Natural killer cell (primary cell): ENCODE data around the gene C1QC. TPM values are rescaled to one million over a fixed set of nuclear protein-coding genes. Genes with fewer than 3 reads are reported as not detected.

Experiments
- ATAC-seq, 3 donors: fragments of 150-1000 bp in 2 of 3; fragments of 200-7000 bp in 1 of 3; cut with Tn5 transposase; 1 replicate in 1 of 3; 2 replicates in 2 of 3; pipeline ENCODE4 v1.10.0; 2021; ENCODE audit warnings: mild to moderate bottlenecking in 2 of 3, moderate library complexity in 2 of 3
- DNase-seq, 2 donors: peaks; one replicate each; pipeline versions ENCODE4 v3.0.0 to v3.0.0-alpha.2; 2013 to 2021; ENCODE audit warnings: mixed read lengths in 1 of 2
- H3K27ac ChIP-seq: one replicate; pipeline ENCODE4 v1.5.1; 2013; ENCODE audit warnings: mild to moderate bottlenecking, low read length
- H3K27me3 ChIP-seq: one replicate; pipeline ENCODE4 v1.6.1; 2013; ENCODE audit warnings: low read length; ENCODE audit not compliant: control insufficient read depth, insufficient read depth
- H3K36me3 ChIP-seq: one replicate; pipeline ENCODE4 v1.6.1; 2013; ENCODE audit warnings: low read length; ENCODE audit not compliant: control insufficient read depth, insufficient read depth
- H3K4me1 ChIP-seq: one replicate; pipeline ENCODE4 v1.6.1; 2013; ENCODE audit warnings: low read length; ENCODE audit not compliant: control insufficient read depth, insufficient read depth
- H3K4me3 ChIP-seq: one replicate; pipeline ENCODE4 v1.5.1; 2013; ENCODE audit warnings: low read length
- H3K9me3 ChIP-seq: one replicate; pipeline ENCODE4 v1.6.1; 2013; ENCODE audit warnings: low read length; ENCODE audit not compliant: control insufficient read depth, insufficient read depth
- H3K27ac Mint-ChIP-seq, 2 donors: one replicate each; pipeline ENCODE4 v1.8.0; 2022; ENCODE audit warnings: mild to moderate bottlenecking in 2 of 2, mixed read lengths in 2 of 2, moderate library complexity in 1 of 2
- H3K27me3 Mint-ChIP-seq, 2 donors: one replicate each; pipeline ENCODE4 v1.8.0; 2022; ENCODE audit warnings: low read depth in 2 of 2, mixed read lengths in 2 of 2
- H3K36me3 Mint-ChIP-seq: one replicate; pipeline ENCODE4 v1.8.0; 2022; ENCODE audit warnings: mixed read lengths
- H3K4me1 Mint-ChIP-seq, 2 donors: one replicate each; pipeline ENCODE4 v1.8.0; 2022; ENCODE audit warnings: mixed read lengths in 2 of 2
- H3K4me3 Mint-ChIP-seq: one replicate; pipeline ENCODE4 v1.8.0; 2022; ENCODE audit warnings: mild to moderate bottlenecking, moderate library complexity, mixed read lengths
- H3K9me3 Mint-ChIP-seq, 2 donors: one replicate each; pipeline ENCODE4 v1.8.0; 2022; ENCODE audit warnings: mixed read lengths in 2 of 2
- CTCF ChIP-seq: fragments of 200-600 bp; IDR thresholded peaks from one replicate; pipeline ENCODE4 v1.8.0; 2022; ENCODE audit warnings: antibody characterized with exemption
- WGBS: methylation state at CpG from one replicate; pipeline ENCODE4 v1.1.7; 2013; ENCODE audit warnings: missing lambda C conversion rate; ENCODE audit not compliant: insufficient coverage; 5-methylcytosine and 5-hydroxymethylcytosine counted together
- intact Hi-C: fragments of 100-400 bp; cut with micrococcal nuclease; formaldehyde crosslinking; loops from one replicate; pipeline ENCODE4 v1.14.2; 2022
- total RNA-seq, 4 donors: library from RNA; stranded (reverse); fragments of 120-200 nt in 1 of 4; gene quantifications; one replicate each; pipeline versions ENCODE4 v1.2.3 to v1.2.4, GENCODE V29; 2013 to 2022

C1QC gene
- total RNA-seq, 3 donors from 2014 or later (not counting 1 experiment from before 2014, with no cell fraction given), result 0.33 TPM; not detected in 2

- Histone ChIP-seq H3K36me3 (no peaks in the 10 kb centered on the region), H3K4me1 (peaks cover 4% of the 10 kb centered on the region), H3K4me3 (no peak overlapping the region), H3K27ac (no peak overlapping the region), H3K9me3 (no peaks in the 10 kb centered on the region), H3K27me3 (no peaks in the 10 kb centered on the region)
- Mint-ChIP-seq H3K4me1 (no peaks in the 10 kb centered on the region), H3K36me3 (no peaks in the 10 kb centered on the region), H3K27me3 (peaks cover 0 to 3% of the 10 kb centered on the region in 2 donors), H3K9me3 (no peaks in the 10 kb centered on the region), H3K27ac (no peak overlapping the region), H3K4me3 (no peak overlapping the region)
- no peak for TF ChIP-seq CTCF
- ATAC-seq (no peak), DNase-seq (no peak)
- intact Hi-C loops, result no loop called here
- WGBS, result 69% methylated on average over 7 of the region's 7 CpGs
These were observed 2.5 kb downstream of the C1QC start for GRCh38 chr1:22645931-22646330.

- no peak overlapping the region for H3K4me3 Mint-ChIP-seq
- Histone ChIP-seq H3K9me3 (no peaks in the 10 kb centered on the region), H3K4me1 (peaks cover 4% of the 10 kb centered on the region), H3K27me3 (no peaks in the 10 kb centered on the region), H3K27ac (no peak overlapping the region), H3K36me3 (no peaks in the 10 kb centered on the region), H3K4me3 (no peak overlapping the region)
- peaks cover 0 to under 1% of the 10 kb centered on the region in 2 donors for H3K27me3 Mint-ChIP-seq
- H3K27ac Mint-ChIP-seq, result no peak overlapping the region
- no CpG with 5 or more reads among the region's 1 CpG for WGBS
- no peaks in the 10 kb centered on the region for H3K9me3 Mint-ChIP-seq
- ATAC-seq, result no peak
- intact Hi-C loops, result no loop called here
- no peak for TF ChIP-seq CTCF
- DNase-seq, result no peak
- no peaks in the 10 kb centered on the region for H3K4me1 Mint-ChIP-seq
- no peaks in the 10 kb centered on the region for H3K36me3 Mint-ChIP-seq
These were observed 3.0 kb downstream of the C1QC start for GRCh38 chr1:22646384-22646783.

- DNase-seq (no peak), ATAC-seq (peak in 1 of 3 donors; percentile 14)
- H3K4me1 Mint-ChIP-seq, result no peaks in the 10 kb centered on the region
- H3K27ac Mint-ChIP-seq, result no peak overlapping the region
- no peaks in the 10 kb centered on the region for H3K36me3 Mint-ChIP-seq
- Histone ChIP-seq H3K4me1 (no peaks in the 10 kb centered on the region), H3K27me3 (no peaks in the 10 kb centered on the region), H3K9me3 (no peaks in the 10 kb centered on the region), H3K4me3 (no peak overlapping the region), H3K36me3 (no peaks in the 10 kb centered on the region), H3K27ac (no peak overlapping the region)
- H3K4me3 Mint-ChIP-seq, result no peak overlapping the region
- 95% methylated on average over 13 of the region's 13 CpGs for WGBS
- peaks cover 0 to 2% of the 10 kb centered on the region in 2 donors for H3K27me3 Mint-ChIP-seq
- no peaks in the 10 kb centered on the region for H3K9me3 Mint-ChIP-seq
- no peak for TF ChIP-seq CTCF
- intact Hi-C loops, result no loop called here
These were observed 6.8 kb downstream of the C1QC start for GRCh38 chr1:22650089-22650693.
